HG03280 (cell line): ENCODE data around the gene TRAPPC5.
A peak's percentile ranks its signal among the peaks of the same experiment; 100 is the strongest.

ENCODE experiments used
- ATAC-seq: cut with Tn5 transposase; IDR thresholded peaks from one replicate; pipeline ENCODE4 v1.9.1; 2021; ENCODE audit warnings: mild to moderate bottlenecking, moderate library complexity; ENCODE audit not compliant: unreplicated experiment

Gene TRAPPC5

GRCh38 chr19:7645656-7646425 is 34.8 kb upstream of the TRAPPC5 start:
- no peak for ATAC-seq

GRCh38 chr19:7646426-7646700 is 34.3 kb upstream of the TRAPPC5 start:
- no peak for ATAC-seq

- no peak for ATAC-seq
These were observed 33.5 kb upstream of the TRAPPC5 start for GRCh38 chr19:7647156-7647555.

GRCh38 chr19:7648265-7649014 is 32.2 kb upstream of the TRAPPC5 start:
- ATAC-seq = no peak

GRCh38 chr19:7650148-7650547 is 30.5 kb upstream of the TRAPPC5 start:
- ATAC-seq = no peak

- ATAC-seq = no peak
These were observed 28.5 kb upstream of the TRAPPC5 start for GRCh38 chr19:7652061-7652641.

GRCh38 chr19:7654401-7654800 is 26.2 kb upstream of the TRAPPC5 start:
- ATAC-seq = no peak

GRCh38 chr19:7655581-7655980 is 25.1 kb upstream of the TRAPPC5 start:
- no peak for ATAC-seq

GRCh38 chr19:7657131-7657751 is 23.4 kb upstream of the TRAPPC5 start:
- no peak for ATAC-seq

GRCh38 chr19:7658219-7658686 is 22.4 kb upstream of the TRAPPC5 start:
- peak; percentile 86 for ATAC-seq

- ATAC-seq = no peak
These were observed 18.7 kb upstream of the TRAPPC5 start for GRCh38 chr19:7661744-7662538.

GRCh38 chr19:7662657-7663056 is 18.0 kb upstream of the TRAPPC5 start:
- ATAC-seq = no peak

- no peak for ATAC-seq
These were observed 16.9 kb upstream of the TRAPPC5 start for GRCh38 chr19:7663706-7664105.

- ATAC-seq = no peak
These were observed 15.6 kb upstream of the TRAPPC5 start for GRCh38 chr19:7665076-7665475.

GRCh38 chr19:7668842-7669241 is 11.8 kb upstream of the TRAPPC5 start, which contains the start of gene RETN:
Gene RETN (plus strand): TSS chr19:7669049. CDS start chr19:7669327, 278 bp downstream.
- ATAC-seq = no peak

- no peak for ATAC-seq
These were observed 11.0 kb upstream of the TRAPPC5 start for GRCh38 chr19:7669641-7670040.

- ATAC-seq = no peak
These were observed 10.4 kb upstream of the TRAPPC5 start for GRCh38 chr19:7670150-7670783.

- ATAC-seq = no peak
These were observed 9.8 kb upstream of the TRAPPC5 start for GRCh38 chr19:7670790-7671189.

- no peak for ATAC-seq
These were observed 8.1 kb upstream of the TRAPPC5 start for GRCh38 chr19:7672522-7672921.
